ENCODE results near the gene PDE1A.
"Not testable (repeated sequence)": the region's sequence is repeated elsewhere in the genome, so short reads cannot be mapped to it uniquely, and the experiment has no call there.

The PDE1A gene

GRCh38 chr2:182351427-182351826 is 75.4 kb downstream of the PDE1A start:
- no peak for DNase-seq

- DNase-seq, result no peak
Observed at GRCh38 chr2:182349268-182349667, 77.6 kb downstream of the PDE1A start.

GRCh38 chr2:182345384-182345783 is 81.5 kb downstream of the PDE1A start:
- DNase-seq, result no peak

- no peak for DNase-seq
Observed at GRCh38 chr2:182330451-182331305, 96.2 kb downstream of the PDE1A start.

- DNase-seq, result peak; percentile 24
Observed at GRCh38 chr2:182324665-182325064, 102.2 kb downstream of the PDE1A start.

GRCh38 chr2:182321096-182321495 is 105.7 kb downstream of the PDE1A start:
- DNase-seq, result no peak

GRCh38 chr2:182319556-182320505 is 107.0 kb downstream of the PDE1A start:
- DNase-seq, result peak; percentile 3

GRCh38 chr2:182318466-182319220 is 108.2 kb downstream of the PDE1A start:
- peak; percentile 10 for DNase-seq

- no peak for DNase-seq
Observed at GRCh38 chr2:182316950-182317349, 109.9 kb downstream of the PDE1A start.

- no peak for DNase-seq
Observed at GRCh38 chr2:182302972-182303371, 123.9 kb downstream of the PDE1A start.

- DNase-seq, result peak; percentile 86
Observed at GRCh38 chr2:182302174-182302573, 124.7 kb downstream of the PDE1A start.

- no peak for DNase-seq
Observed at GRCh38 chr2:182301093-182301492, 125.7 kb downstream of the PDE1A start.

GRCh38 chr2:182300608-182301007 is 126.2 kb downstream of the PDE1A start:
- DNase-seq, result no peak

GRCh38 chr2:182299632-182300031 is 127.2 kb downstream of the PDE1A start:
- no peak for DNase-seq

- DNase-seq, result no peak
Observed at GRCh38 chr2:182298456-182298855, 128.4 kb downstream of the PDE1A start.

- no peak for DNase-seq
Observed at GRCh38 chr2:182291296-182291695, 135.5 kb downstream of the PDE1A start.

- no peak for DNase-seq
Observed at GRCh38 chr2:182283512-182283911, 143.3 kb downstream of the PDE1A start.

GRCh38 chr2:182281276-182281675 is 145.6 kb downstream of the PDE1A start:
- no peak for DNase-seq

GRCh38 chr2:182280118-182280517 is 146.7 kb downstream of the PDE1A start:
- peak; percentile 65 for DNase-seq

- not testable (repeated sequence) for DNase-seq
Observed at GRCh38 chr2:182276662-182277061, 150.2 kb downstream of the PDE1A start.

GRCh38 chr2:182267971-182268370 is 158.9 kb downstream of the PDE1A start:
- no peak for DNase-seq

GRCh38 chr2:182266909-182267308 is 159.9 kb downstream of the PDE1A start:
- DNase-seq, result peak; percentile 20

- no peak for DNase-seq
Observed at GRCh38 chr2:182265718-182266117, 161.1 kb downstream of the PDE1A start.

Data from fibroblast of skin of right quadriceps (primary cell).